MM.1S (cell line): ENCODE data around the gene DPCD.

Experiments used
- EZH2 ChIP-seq: fragments of 300-600 bp; sonication (generic); optimal IDR thresholded peaks from 2 replicates; pipeline ENCODE3; 2017; ENCODE audit warnings: low read depth, mild to moderate bottlenecking, antibody characterized with exemption, low read length, mixed read lengths
- TF ChIP-seq, protein P1 (sequence below): fragments of 300-600 bp; sonication (generic); IDR thresholded peaks from 2 replicates; pipeline ENCODE4 v1.5.1; 2016; ENCODE audit warnings: antibody characterized with exemption, low read length, mixed read lengths

DNA sequence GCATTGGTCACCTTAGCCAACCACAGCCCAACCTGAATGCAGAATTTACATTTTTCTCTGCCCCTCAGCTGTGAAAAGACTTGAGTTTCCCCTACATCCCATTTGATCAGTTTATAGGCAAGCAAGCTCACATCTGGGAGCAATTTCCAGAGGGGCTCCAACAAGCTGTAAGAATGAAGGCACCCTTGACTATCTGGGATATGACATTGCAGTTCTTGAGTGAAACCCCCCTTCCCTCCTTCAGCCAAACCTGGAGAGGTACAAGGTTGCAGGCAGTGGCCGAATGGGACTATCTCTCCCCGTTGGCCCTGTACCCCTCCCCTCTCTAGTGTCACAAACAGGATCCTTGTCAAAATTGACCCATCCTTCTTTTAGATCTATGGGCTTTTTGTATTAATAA, 30.6 kb upstream of the DPCD start:
- TF ChIP-seq, protein P1, sequence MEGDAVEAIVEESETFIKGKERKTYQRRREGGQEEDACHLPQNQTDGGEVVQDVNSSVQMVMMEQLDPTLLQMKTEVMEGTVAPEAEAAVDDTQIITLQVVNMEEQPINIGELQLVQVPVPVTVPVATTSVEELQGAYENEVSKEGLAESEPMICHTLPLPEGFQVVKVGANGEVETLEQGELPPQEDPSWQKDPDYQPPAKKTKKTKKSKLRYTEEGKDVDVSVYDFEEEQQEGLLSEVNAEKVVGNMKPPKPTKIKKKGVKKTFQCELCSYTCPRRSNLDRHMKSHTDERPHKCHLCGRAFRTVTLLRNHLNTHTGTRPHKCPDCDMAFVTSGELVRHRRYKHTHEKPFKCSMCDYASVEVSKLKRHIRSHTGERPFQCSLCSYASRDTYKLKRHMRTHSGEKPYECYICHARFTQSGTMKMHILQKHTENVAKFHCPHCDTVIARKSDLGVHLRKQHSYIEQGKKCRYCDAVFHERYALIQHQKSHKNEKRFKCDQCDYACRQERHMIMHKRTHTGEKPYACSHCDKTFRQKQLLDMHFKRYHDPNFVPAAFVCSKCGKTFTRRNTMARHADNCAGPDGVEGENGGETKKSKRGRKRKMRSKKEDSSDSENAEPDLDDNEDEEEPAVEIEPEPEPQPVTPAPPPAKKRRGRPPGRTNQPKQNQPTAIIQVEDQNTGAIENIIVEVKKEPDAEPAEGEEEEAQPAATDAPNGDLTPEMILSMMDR = no peak
- no peak for TF ChIP-seq EZH2
